IMR-90 (cell line): ENCODE results near the gene HOXB6. TPM values are rescaled to one million over a fixed set of nuclear protein-coding genes. Genes with fewer than 3 reads are reported as not detected.
A peak's percentile ranks its signal among the peaks of the same experiment; 100 is the strongest.

Experiments used
- ATAC-seq: fragments of 200-7000 bp; cut with Tn5 transposase; 2 replicates; pipeline ENCODE4 v1.9.1; 2020; ENCODE audit warnings: low read depth, mild to moderate bottlenecking, moderate library complexity
- BruUV-seq: library from RNA; stranded (reverse); fragments of 400-500 nt; replicated peaks from 2 replicates; lab custom pipeline; 2021; lab: Mats Ljungman, UMichigan
- CTCF ChIA-PET: fragments of 300-600 bp; formaldehyde crosslinking; extraction: SDS; loops from one replicate; lab custom pipeline; 2021; ENCODE audit warnings: antibody characterized with exemption; lab: Yijun Ruan, JAX
- POLR2A ChIA-PET: fragments of 300-600 bp; sonication (Branson Sonifier 250); formaldehyde crosslinking; loops from one replicate; lab custom pipeline; 2022; ENCODE audit warnings: antibody characterized with exemption; ENCODE audit not compliant: unreplicated experiment; lab: Charles Lee
- DNase-seq: peaks from one replicate; pipeline ENCODE4 v3.0.0; 2013
- H2AFZ ChIP-seq: replicated peaks from 2 replicates; pipeline ENCODE3; 2013; ENCODE audit warnings: low read length, mild to moderate bottlenecking; ENCODE audit not compliant: poor library complexity
- H2AK5ac ChIP-seq: 2 replicates; pipeline ENCODE4 v1.6.1; 2013; ENCODE audit warnings: low read depth, low read length, inconsistent platforms
- H2AK9ac ChIP-seq: replicated peaks from 2 replicates; pipeline ENCODE3; 2013; ENCODE audit warnings: mild to moderate bottlenecking, low read depth, low read length, moderate library complexity; ENCODE audit not compliant: poor library complexity
- H2BK120ac ChIP-seq: 2 replicates; pipeline ENCODE4 v1.6.1; 2013; ENCODE audit warnings: low read depth, low read length, inconsistent platforms
- H2BK15ac ChIP-seq: 3 replicates; pipeline ENCODE4 v1.6.1; 2013; ENCODE audit warnings: low read depth, low read length, inconsistent platforms
- H2BK20ac ChIP-seq: 2 replicates; pipeline ENCODE4 v1.6.1; 2013; ENCODE audit warnings: low read depth, mild to moderate bottlenecking, inconsistent platforms, low read length, moderate library complexity
- H2BK5ac ChIP-seq: 2 replicates; pipeline ENCODE4 v1.6.1; 2013; ENCODE audit warnings: mild to moderate bottlenecking, low read depth, low read length, inconsistent platforms; ENCODE audit not compliant: poor library complexity, severe bottlenecking
- H3K14ac ChIP-seq: replicated peaks from 2 replicates; pipeline ENCODE4 v1.6.1; 2013; ENCODE audit warnings: low read depth, low read length, inconsistent platforms
- H3K18ac ChIP-seq: 2 replicates; pipeline ENCODE4 v1.6.1; 2013; ENCODE audit warnings: low read depth, low read length, control low read depth
- H3K23ac ChIP-seq: 2 replicates; pipeline ENCODE4 v1.6.1; 2013; ENCODE audit warnings: low read depth, low read length, inconsistent platforms
- H3K27ac ChIP-seq: 2 replicates; pipeline ENCODE4 v1.5.1; 2013; ENCODE audit warnings: mild to moderate bottlenecking, control low read depth, low read length; ENCODE audit not compliant: insufficient read depth
- H3K27me3 ChIP-seq: 2 replicates; pipeline ENCODE4 v1.6.1; 2013; ENCODE audit warnings: low read length; ENCODE audit not compliant: control insufficient read depth, insufficient read depth
- H3K36me3 ChIP-seq: 2 replicates; pipeline ENCODE4 v1.6.1; 2013; ENCODE audit warnings: low read length, mixed read lengths; ENCODE audit not compliant: control insufficient read depth, insufficient read depth
- H3K4ac ChIP-seq: 2 replicates; pipeline ENCODE4 v1.6.1; 2013; ENCODE audit warnings: low read depth, low read length, inconsistent platforms
- H3K4me1 ChIP-seq: 2 replicates; pipeline ENCODE4 v1.6.1; 2013; ENCODE audit warnings: low read length, mixed read lengths; ENCODE audit not compliant: control insufficient read depth, insufficient read depth
- H3K4me2 ChIP-seq: 2 replicates; pipeline ENCODE4 v1.6.1; 2013; ENCODE audit warnings: low read depth, mild to moderate bottlenecking, control low read depth, low read length, moderate library complexity
- H3K4me3 ChIP-seq: 2 replicates; pipeline ENCODE4 v1.5.1; 2013; ENCODE audit warnings: low read depth, mild to moderate bottlenecking, control low read depth, low read length, moderate library complexity; ENCODE audit not compliant: insufficient read depth
- H3K56ac ChIP-seq: 2 replicates; pipeline ENCODE4 v1.6.1; 2013; ENCODE audit warnings: low read length, inconsistent platforms; ENCODE audit not compliant: insufficient read depth; ENCODE audit errors: extremely low read depth
- H3K79me1 ChIP-seq, 2 experiments: 2 replicates each; pipeline ENCODE4 v1.6.1; 2013; ENCODE audit warnings: low read length in 2 of 2, inconsistent platforms in 1 of 2, low read depth in 1 of 2
- H3K9ac ChIP-seq: 2 replicates; pipeline ENCODE4 v1.6.1; 2013; ENCODE audit warnings: low read depth, low read length, control low read depth
- H3K9me1 ChIP-seq: 2 replicates; pipeline ENCODE4 v1.6.1; 2013; ENCODE audit warnings: low read length, inconsistent platforms; ENCODE audit not compliant: insufficient read depth
- H3K9me3 ChIP-seq: 2 replicates; pipeline ENCODE4 v1.6.1; 2013; ENCODE audit warnings: low read length; ENCODE audit not compliant: control insufficient read depth, insufficient read depth
- H4K20me1 ChIP-seq: 2 replicates; pipeline ENCODE4 v1.6.1; 2013; ENCODE audit warnings: low read length, inconsistent platforms; ENCODE audit not compliant: insufficient read depth
- H4K5ac ChIP-seq: 2 replicates; pipeline ENCODE4 v1.6.1; 2013; ENCODE audit warnings: mild to moderate bottlenecking, low read depth, low read length, control low read depth
- H4K8ac ChIP-seq, 2 experiments: 2 replicates each; pipeline ENCODE4 v1.6.1; 2013; ENCODE audit warnings: low read depth in 2 of 2, low read length in 2 of 2, control low read depth in 1 of 2, inconsistent platforms in 1 of 2
- H4K91ac ChIP-seq: 2 replicates; pipeline ENCODE4 v1.6.1; 2013; ENCODE audit warnings: low read depth, low read length, inconsistent platforms; ENCODE audit not compliant: insufficient read depth
- BHLHE40 ChIP-seq: fragments of 150-350 bp; IDR thresholded peaks from 2 replicates; pipeline ENCODE4 v1.6.1; 2016; ENCODE audit warnings: mild to moderate bottlenecking, low read depth, low read length
- CTCF ChIP-seq: conservative IDR thresholded peaks from 2 replicates; pipeline ENCODE4 v1.5.1; 2012; ENCODE audit warnings: mild to moderate bottlenecking, low read depth, low read length, improper control_type of control experiment
- ELK1 ChIP-seq: fragments of 150-350 bp; IDR thresholded peaks from 2 replicates; pipeline ENCODE4 v1.6.1; 2016; ENCODE audit warnings: low read depth, mild to moderate bottlenecking, low read length, moderate library complexity, borderline replicate concordance
- FOS ChIP-seq: fragments of 150-350 bp; IDR thresholded peaks from 2 replicates; pipeline ENCODE4 v1.6.1; 2016; ENCODE audit warnings: low read depth, low read length
- MAFK ChIP-seq: IDR thresholded peaks from 2 replicates; pipeline ENCODE4 v1.6.1; 2012; ENCODE audit warnings: low read depth, low read length, improper control_type of control experiment
- MAZ ChIP-seq: IDR thresholded peaks from 2 replicates; pipeline ENCODE4 v1.6.1; 2012; ENCODE audit warnings: low read depth, mild to moderate bottlenecking, low read length, improper control_type of control experiment, moderate library complexity, borderline replicate concordance
- NFE2L2 ChIP-seq: fragments of 150-350 bp; IDR thresholded peaks from 2 replicates; pipeline ENCODE4 v1.6.1; 2016; ENCODE audit warnings: low read depth, mild to moderate bottlenecking, low read length
- POLR2A ChIP-seq: IDR thresholded peaks from 2 replicates; pipeline ENCODE4 v1.6.1; 2012; ENCODE audit warnings: mild to moderate bottlenecking, low read depth, low read length
- RCOR1 ChIP-seq: IDR thresholded peaks from 2 replicates; pipeline ENCODE4 v1.6.1; 2012; ENCODE audit warnings: mild to moderate bottlenecking, low read length, improper control_type of control experiment; ENCODE audit not compliant: insufficient replicate concordance
- RFX5 ChIP-seq: IDR thresholded peaks from 2 replicates; pipeline ENCODE4 v1.8.0; 2012; ENCODE audit warnings: low read depth, mild to moderate bottlenecking, low read length, moderate library complexity
- USF2 ChIP-seq: fragments of 150-350 bp; IDR thresholded peaks from 2 replicates; pipeline ENCODE4 v1.6.1; 2017; ENCODE audit warnings: mild to moderate bottlenecking, antibody characterized with exemption, low read length, low read depth
- WGBS, 2 experiments: methylation state at CpG; one replicate each; pipeline versions ENCODE4 v1.1.5 to v1.1.7; 2013; ENCODE audit warnings: missing lambda C conversion rate in 2 of 2; ENCODE audit not compliant: insufficient read length in 1 of 2; ENCODE audit errors: extremely low coverage in 2 of 2; 5-methylcytosine and 5-hydroxymethylcytosine counted together
- dilution Hi-C: fragments of 300-500 bp; cut with HindIII; formaldehyde crosslinking; loops from one replicate; pipeline ENCODE4 v1.14.3; 2018; ENCODE audit warnings: low sequenced_read_pairs; ENCODE audit not compliant: unreplicated experiment
- in situ Hi-C: fragments of 300-500 bp; cut with MboI; formaldehyde crosslinking; loops from 3 replicates; pipeline ENCODE4 v1.14.3; 2019; ENCODE audit warnings: low sequenced_read_pairs, inconsistent platforms, mixed read lengths
- intact Hi-C: fragments of 100-400 bp; cut with micrococcal nuclease; formaldehyde crosslinking; loops from 2 replicates; pipeline ENCODE4 v1.10.0; 2022
- polyA plus RNA-seq, 3 experiments: library from polyadenylated mRNA; depleted of rRNA; stranded (reverse); fragments of >200 nt; gene quantifications; 2 replicates each; pipeline ENCODE4 v1.2.3, GENCODE V29; 2012; ENCODE audit warnings: low replicate concordance in 1 of 3
- total RNA-seq: library from RNA; depleted of rRNA; stranded (reverse); fragments of >200 nt; gene quantifications from 2 replicates; pipeline ENCODE4 v1.2.3, GENCODE V29; 2012

The HOXB6 gene
- total and polyA plus RNA-seq, 2 of the 4 experiments (the other 2 are of a cell fraction), result 11.1 to 42.2 TPM

- H4K5ac ChIP-seq, result peak overlapping the region; percentile 58
- H4K91ac ChIP-seq, result peak overlapping the region; percentile 82
- peaks cover 17% of the 10 kb centered on the region for H4K20me1 ChIP-seq
- peak overlapping the region; percentile 60 for H2AFZ ChIP-seq
- no peak for ATAC-seq
- H3K56ac ChIP-seq, result peak overlapping the region; percentile 75
- dilution Hi-C loops (no loop called here), in situ Hi-C loops (no loop called here), intact Hi-C loops (no loop called here)
- no peaks in the 10 kb centered on the region for H3K9me3 ChIP-seq
- H3K9me1 ChIP-seq, result peaks cover 20% of the 10 kb centered on the region
- peak overlapping the region; percentile 18; the same call in 1 of the 3 replicates for H2BK15ac ChIP-seq
- no CpG with 5 or more reads among the region's 33 CpGs for WGBS, 2 experiments
- H3K27ac ChIP-seq, result peak overlapping the region; percentile 93
- H3K18ac ChIP-seq, result peak overlapping the region; percentile 78
- H3K14ac ChIP-seq, result peak overlapping the region; percentile 90
- H2AK9ac ChIP-seq, result peak overlapping the region; percentile 61
- H2BK5ac ChIP-seq, result peak overlapping the region; percentile 99
- peak overlapping the region; percentile 76 for H2BK120ac ChIP-seq
- DNase-seq, result peak; percentile 66
- H3K23ac ChIP-seq, result peak overlapping the region; percentile 100
- H3K79me1 ChIP-seq, result peaks cover 0 to 13% of the 10 kb centered on the region in 2 experiments; a peak in 1 of 4 replicates
- peak overlapping the region; percentile 96 for H3K9ac ChIP-seq
- H3K36me3 ChIP-seq, result peaks cover 53% of the 10 kb centered on the region
- H4K8ac ChIP-seq, result peak overlapping the region; percentile 77 to 87
- ChIA-PET CTCF (no interaction called here), POLR2A (interaction anchor here (0.5 to 1.3 kb wide), 4 partner anchors 11 to 19 kb away, joined by 3 to 5 read pairs (median 4); no protein-coding TSS in a partner anchor)
- peak overlapping the region; percentile 23 for H3K4me3 ChIP-seq
- no peaks in the 10 kb centered on the region for H3K27me3 ChIP-seq
- peak overlapping the region; percentile 83 for H3K4me2 ChIP-seq
- no TSS peak for BruUV-seq
- H3K4me1 ChIP-seq, result peaks cover 52% of the 10 kb centered on the region
- H3K4ac ChIP-seq, result peak overlapping the region; percentile 94
- peak overlapping the region; percentile 70 for H2BK20ac ChIP-seq
- no peak for TF ChIP-seq RFX5
- no peak for TF ChIP-seq MAZ
- no peak for TF ChIP-seq POLR2A
- TF ChIP-seq RCOR1, result no peak
- TF ChIP-seq BHLHE40, result peak; percentile 48
- TF ChIP-seq MAFK, result peak; percentile 78
- no peak for TF ChIP-seq ELK1
- TF ChIP-seq USF2, result peak; percentile 74
- TF ChIP-seq CTCF, result no peak
- no peak for TF ChIP-seq FOS
- no peak for TF ChIP-seq NFE2L2
- peak overlapping the region; percentile 92 for H2AK5ac ChIP-seq
Measured at GRCh38 chr17:48568499-48569239, 36.1 kb downstream of the HOXB6 start.
